Fibroblast of the aortic adventitia (primary cell): ENCODE results near the gene DDI2. TPM values are rescaled to one million over a fixed set of nuclear protein-coding genes. Genes with fewer than 3 reads are reported as not detected.
"Not testable (repeated sequence)": the region's sequence is repeated elsewhere in the genome, so short reads cannot be mapped to it uniquely, and the experiment has no call there.

Source experiments
- DNase-seq: peaks from one replicate; pipeline ENCODE4 v3.0.0-alpha.2; 2010; ENCODE audit warnings: low read depth
- H3K4me3 ChIP-seq: 2 replicates; pipeline ENCODE4 v1.5.1; 2011; ENCODE audit warnings: low read depth, mild to moderate bottlenecking, control low read depth, low read length, moderate library complexity
- total RNA-seq: library from RNA; depleted of rRNA; stranded (reverse); fragments of >200 nt; gene quantifications from 2 replicates; pipeline ENCODE4 v1.2.3, GENCODE V29; 2012; ENCODE audit warnings: low replicate concordance
- TF ChIP-seq, protein P1 (sequence below): IDR thresholded peaks from 2 replicates; pipeline ENCODE4 v1.5.1; 2011; ENCODE audit warnings: mild to moderate bottlenecking, low read length, control low read depth, inconsistent platforms; ENCODE audit not compliant: insufficient read depth

DDI2 gene
- total RNA-seq, 1 donor: 26.0 TPM

DNA sequence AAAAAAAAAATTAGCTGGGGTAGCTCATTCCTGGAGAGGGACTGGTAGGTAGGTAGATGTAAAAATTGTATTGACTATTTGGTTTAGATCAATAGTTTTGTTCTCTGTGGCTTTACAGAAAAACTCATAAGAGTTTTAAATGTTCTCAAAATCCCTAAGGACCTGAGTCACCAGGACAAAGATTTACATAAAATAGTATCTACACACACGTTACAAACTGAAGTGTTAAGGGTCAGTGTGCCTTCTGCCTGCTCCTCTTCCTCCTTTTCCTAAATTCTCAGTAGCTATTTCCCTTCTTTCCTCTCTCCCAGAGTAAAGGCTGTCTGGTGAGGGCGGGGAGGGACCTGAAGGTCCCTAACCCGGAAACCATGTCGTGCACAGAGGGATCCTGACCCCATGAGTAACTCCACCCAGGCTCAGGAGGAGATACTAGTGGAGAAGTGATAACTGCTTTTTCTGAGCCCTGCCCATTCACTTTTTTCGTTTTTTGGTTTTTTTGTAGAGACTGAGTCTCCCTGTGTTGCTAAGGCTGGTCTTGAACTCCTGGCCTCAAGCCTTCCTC, 74.9 kb downstream of the DDI2 start:
- no peak overlapping the region for H3K4me3 ChIP-seq
- DNase-seq: peak; percentile 26
- TF ChIP-seq, protein P1, sequence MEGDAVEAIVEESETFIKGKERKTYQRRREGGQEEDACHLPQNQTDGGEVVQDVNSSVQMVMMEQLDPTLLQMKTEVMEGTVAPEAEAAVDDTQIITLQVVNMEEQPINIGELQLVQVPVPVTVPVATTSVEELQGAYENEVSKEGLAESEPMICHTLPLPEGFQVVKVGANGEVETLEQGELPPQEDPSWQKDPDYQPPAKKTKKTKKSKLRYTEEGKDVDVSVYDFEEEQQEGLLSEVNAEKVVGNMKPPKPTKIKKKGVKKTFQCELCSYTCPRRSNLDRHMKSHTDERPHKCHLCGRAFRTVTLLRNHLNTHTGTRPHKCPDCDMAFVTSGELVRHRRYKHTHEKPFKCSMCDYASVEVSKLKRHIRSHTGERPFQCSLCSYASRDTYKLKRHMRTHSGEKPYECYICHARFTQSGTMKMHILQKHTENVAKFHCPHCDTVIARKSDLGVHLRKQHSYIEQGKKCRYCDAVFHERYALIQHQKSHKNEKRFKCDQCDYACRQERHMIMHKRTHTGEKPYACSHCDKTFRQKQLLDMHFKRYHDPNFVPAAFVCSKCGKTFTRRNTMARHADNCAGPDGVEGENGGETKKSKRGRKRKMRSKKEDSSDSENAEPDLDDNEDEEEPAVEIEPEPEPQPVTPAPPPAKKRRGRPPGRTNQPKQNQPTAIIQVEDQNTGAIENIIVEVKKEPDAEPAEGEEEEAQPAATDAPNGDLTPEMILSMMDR: no peak

- TF ChIP-seq, protein P1: no peak
- H3K4me3 ChIP-seq: no peak overlapping the region
- DNase-seq: no peak
These were observed 76.1 kb downstream of the DDI2 start for GRCh38 chr1:15693371-15693770.

- TF ChIP-seq, protein P1: no peak
- no peak overlapping the region for H3K4me3 ChIP-seq
- peak; percentile 16 for DNase-seq
These were observed 79.8 kb downstream of the DDI2 start for GRCh38 chr1:15696956-15697521.

- TF ChIP-seq, protein P1: no peak
- DNase-seq: no peak
These were observed 80.9 kb downstream of the DDI2 start for GRCh38 chr1:15698201-15698600.

GRCh38 chr1:15699321-15699720, 82.1 kb downstream of the DDI2 start:
- not testable (repeated sequence) for H3K4me3 ChIP-seq, DNase-seq

More at GRCh38 chr1:15698201-15698600, 80.9 kb downstream of the DDI2 start:
- H3K4me3 ChIP-seq: no peak overlapping the region

- peak; percentile 79 for DNase-seq
- H3K4me3 ChIP-seq: no peak overlapping the region
- TF ChIP-seq, protein P1: no peak
These were observed 83.2 kb downstream of the DDI2 start for GRCh38 chr1:15700508-15700907.

- H3K4me3 ChIP-seq: no peak overlapping the region
- no peak for DNase-seq
- TF ChIP-seq, protein P1: no peak
These were observed 84.5 kb downstream of the DDI2 start for GRCh38 chr1:15701784-15702183.
